Measurements from ENCODE around the gene MYPOP. TPM values are rescaled to one million over a fixed set of nuclear protein-coding genes. Genes with fewer than 3 reads are reported as not detected.

The MYPOP gene
- total RNA-seq, 1 experiment from 2014 or later: 10.8 TPM

DNA sequence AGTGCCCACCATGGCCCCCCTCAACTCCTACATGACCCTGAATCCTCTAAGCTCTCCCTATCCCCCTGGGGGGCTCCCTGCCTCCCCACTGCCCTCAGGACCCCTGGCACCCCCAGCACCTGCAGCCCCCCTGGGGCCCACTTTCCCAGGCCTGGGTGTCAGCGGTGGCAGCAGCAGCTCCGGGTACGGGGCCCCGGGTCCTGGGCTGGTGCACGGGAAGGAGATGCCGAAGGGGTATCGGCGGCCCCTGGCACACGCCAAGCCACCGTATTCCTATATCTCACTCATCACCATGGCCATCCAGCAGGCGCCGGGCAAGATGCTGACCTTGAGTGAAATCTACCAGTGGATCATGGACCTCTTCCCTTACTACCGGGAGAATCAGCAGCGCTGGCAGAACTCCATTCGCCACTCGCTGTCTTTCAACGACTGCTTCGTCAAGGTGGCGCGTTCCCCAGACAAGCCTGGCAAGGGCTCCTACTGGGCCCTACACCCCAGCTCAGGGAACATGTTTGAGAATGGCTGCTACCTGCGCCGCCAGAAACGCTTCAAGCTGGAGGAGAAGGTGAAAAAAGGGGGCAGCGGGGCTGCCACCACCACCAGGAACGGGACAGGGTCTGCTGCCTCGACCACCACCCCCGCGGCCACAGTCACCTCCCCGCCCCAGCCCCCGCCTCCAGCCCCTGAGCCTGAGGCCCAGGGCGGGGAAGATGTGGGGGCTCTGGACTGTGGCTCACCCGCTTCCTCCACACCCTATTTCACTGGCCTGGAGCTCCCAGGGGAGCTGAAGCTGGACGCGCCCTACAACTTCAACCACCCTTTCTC is 30.1 kb downstream of the MYPOP start:
- ATAC-seq: no peak
- no peaks in the 10 kb centered on the region for H3K79me2 ChIP-seq (ENCODE audit: insufficient read depth, low read length)
- no peak for TF ChIP-seq JUND (IDR thresholded peaks at IDR 0.05)
- no peak for TF ChIP-seq CEBPB (IDR thresholded peaks at IDR 0.05; ENCODE audit: low read depth)
- TF ChIP-seq, protein P1, sequence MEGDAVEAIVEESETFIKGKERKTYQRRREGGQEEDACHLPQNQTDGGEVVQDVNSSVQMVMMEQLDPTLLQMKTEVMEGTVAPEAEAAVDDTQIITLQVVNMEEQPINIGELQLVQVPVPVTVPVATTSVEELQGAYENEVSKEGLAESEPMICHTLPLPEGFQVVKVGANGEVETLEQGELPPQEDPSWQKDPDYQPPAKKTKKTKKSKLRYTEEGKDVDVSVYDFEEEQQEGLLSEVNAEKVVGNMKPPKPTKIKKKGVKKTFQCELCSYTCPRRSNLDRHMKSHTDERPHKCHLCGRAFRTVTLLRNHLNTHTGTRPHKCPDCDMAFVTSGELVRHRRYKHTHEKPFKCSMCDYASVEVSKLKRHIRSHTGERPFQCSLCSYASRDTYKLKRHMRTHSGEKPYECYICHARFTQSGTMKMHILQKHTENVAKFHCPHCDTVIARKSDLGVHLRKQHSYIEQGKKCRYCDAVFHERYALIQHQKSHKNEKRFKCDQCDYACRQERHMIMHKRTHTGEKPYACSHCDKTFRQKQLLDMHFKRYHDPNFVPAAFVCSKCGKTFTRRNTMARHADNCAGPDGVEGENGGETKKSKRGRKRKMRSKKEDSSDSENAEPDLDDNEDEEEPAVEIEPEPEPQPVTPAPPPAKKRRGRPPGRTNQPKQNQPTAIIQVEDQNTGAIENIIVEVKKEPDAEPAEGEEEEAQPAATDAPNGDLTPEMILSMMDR (IDR thresholded peaks at IDR 0.05 in 2 of 3, conservative IDR thresholded peaks at IDR 0.05 in 1 of 3; ENCODE audit: borderline replicate concordance in 1 of 3, insufficient read depth in 1 of 3, low read depth in 2 of 3, low read length in 2 of 3): no peak
- TF ChIP-seq, protein P2, sequence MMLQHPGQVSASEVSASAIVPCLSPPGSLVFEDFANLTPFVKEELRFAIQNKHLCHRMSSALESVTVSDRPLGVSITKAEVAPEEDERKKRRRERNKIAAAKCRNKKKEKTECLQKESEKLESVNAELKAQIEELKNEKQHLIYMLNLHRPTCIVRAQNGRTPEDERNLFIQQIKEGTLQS (IDR thresholded peaks at IDR 0.05): no peak
- no peak for TF ChIP-seq SP1 (IDR thresholded peaks at IDR 0.05; ENCODE audit: low read depth)
- TF ChIP-seq TCF7L2 (IDR thresholded peaks at IDR 0.05; ENCODE audit: borderline replicate concordance, extremely low read depth, insufficient read depth, insufficient read length): no peak
- TF ChIP-seq ZFX (IDR thresholded peaks at IDR 0.05): no peak
- TF ChIP-seq CBX3 (IDR thresholded peaks at IDR 0.05; ENCODE audit: low read depth): no peak
- TF ChIP-seq, protein P3, sequence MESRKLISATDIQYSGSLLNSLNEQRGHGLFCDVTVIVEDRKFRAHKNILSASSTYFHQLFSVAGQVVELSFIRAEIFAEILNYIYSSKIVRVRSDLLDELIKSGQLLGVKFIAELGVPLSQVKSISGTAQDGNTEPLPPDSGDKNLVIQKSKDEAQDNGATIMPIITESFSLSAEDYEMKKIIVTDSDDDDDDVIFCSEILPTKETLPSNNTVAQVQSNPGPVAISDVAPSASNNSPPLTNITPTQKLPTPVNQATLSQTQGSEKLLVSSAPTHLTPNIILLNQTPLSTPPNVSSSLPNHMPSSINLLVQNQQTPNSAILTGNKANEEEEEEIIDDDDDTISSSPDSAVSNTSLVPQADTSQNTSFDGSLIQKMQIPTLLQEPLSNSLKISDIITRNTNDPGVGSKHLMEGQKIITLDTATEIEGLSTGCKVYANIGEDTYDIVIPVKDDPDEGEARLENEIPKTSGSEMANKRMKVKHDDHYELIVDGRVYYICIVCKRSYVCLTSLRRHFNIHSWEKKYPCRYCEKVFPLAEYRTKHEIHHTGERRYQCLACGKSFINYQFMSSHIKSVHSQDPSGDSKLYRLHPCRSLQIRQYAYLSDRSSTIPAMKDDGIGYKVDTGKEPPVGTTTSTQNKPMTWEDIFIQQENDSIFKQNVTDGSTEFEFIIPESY (IDR thresholded peaks at IDR 0.05; ENCODE audit: extremely low read depth, insufficient replicate concordance, low read length): no peak
- TF ChIP-seq FOSL1 (IDR thresholded peaks at IDR 0.05; ENCODE audit: low read depth): no peak
- no peak for TF ChIP-seq EZH2phosphoT487 (IDR thresholded peaks at IDR 0.05; ENCODE audit: borderline replicate concordance)
- no peak for TF ChIP-seq EGR1 (IDR thresholded peaks at IDR 0.05; ENCODE audit: low read depth)
- TF ChIP-seq, protein P4, sequence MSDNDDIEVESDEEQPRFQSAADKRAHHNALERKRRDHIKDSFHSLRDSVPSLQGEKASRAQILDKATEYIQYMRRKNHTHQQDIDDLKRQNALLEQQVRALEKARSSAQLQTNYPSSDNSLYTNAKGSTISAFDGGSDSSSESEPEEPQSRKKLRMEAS (IDR thresholded peaks at IDR 0.05): no peak
- TF ChIP-seq SIN3A (IDR thresholded peaks at IDR 0.05; ENCODE audit: low read depth): no peak
- no peak for TF ChIP-seq ZNF274 (IDR thresholded peaks at IDR 0.05; ENCODE audit: low read depth, low read length)
- TF ChIP-seq, protein P5, sequence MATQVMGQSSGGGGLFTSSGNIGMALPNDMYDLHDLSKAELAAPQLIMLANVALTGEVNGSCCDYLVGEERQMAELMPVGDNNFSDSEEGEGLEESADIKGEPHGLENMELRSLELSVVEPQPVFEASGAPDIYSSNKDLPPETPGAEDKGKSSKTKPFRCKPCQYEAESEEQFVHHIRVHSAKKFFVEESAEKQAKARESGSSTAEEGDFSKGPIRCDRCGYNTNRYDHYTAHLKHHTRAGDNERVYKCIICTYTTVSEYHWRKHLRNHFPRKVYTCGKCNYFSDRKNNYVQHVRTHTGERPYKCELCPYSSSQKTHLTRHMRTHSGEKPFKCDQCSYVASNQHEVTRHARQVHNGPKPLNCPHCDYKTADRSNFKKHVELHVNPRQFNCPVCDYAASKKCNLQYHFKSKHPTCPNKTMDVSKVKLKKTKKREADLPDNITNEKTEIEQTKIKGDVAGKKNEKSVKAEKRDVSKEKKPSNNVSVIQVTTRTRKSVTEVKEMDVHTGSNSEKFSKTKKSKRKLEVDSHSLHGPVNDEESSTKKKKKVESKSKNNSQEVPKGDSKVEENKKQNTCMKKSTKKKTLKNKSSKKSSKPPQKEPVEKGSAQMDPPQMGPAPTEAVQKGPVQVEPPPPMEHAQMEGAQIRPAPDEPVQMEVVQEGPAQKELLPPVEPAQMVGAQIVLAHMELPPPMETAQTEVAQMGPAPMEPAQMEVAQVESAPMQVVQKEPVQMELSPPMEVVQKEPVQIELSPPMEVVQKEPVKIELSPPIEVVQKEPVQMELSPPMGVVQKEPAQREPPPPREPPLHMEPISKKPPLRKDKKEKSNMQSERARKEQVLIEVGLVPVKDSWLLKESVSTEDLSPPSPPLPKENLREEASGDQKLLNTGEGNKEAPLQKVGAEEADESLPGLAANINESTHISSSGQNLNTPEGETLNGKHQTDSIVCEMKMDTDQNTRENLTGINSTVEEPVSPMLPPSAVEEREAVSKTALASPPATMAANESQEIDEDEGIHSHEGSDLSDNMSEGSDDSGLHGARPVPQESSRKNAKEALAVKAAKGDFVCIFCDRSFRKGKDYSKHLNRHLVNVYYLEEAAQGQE (IDR thresholded peaks at IDR 0.05; ENCODE audit: low read depth): no peak
- TF ChIP-seq EZH2 (IDR thresholded peaks at IDR 0.05): no peak
- TF ChIP-seq RAD21 (IDR thresholded peaks at IDR 0.05; ENCODE audit: low read depth): no peak
- TF ChIP-seq POLR2AphosphoS5 (IDR thresholded peaks at IDR 0.05; ENCODE audit: low read depth, low read length): no peak
- no peak overlapping the region for H3K9ac ChIP-seq (ENCODE audit: low read length)
- intact Hi-C loops (cut with micrococcal nuclease): no loop called here
- CTCF ChIA-PET: no interaction called here
- H3K9me2 ChIP-seq (ENCODE audit: insufficient read depth): no peaks in the 10 kb centered on the region
- no peaks in the 10 kb centered on the region for H3K9me3 ChIP-seq (ENCODE audit: control insufficient read depth in 1 of 2, insufficient read depth in 1 of 2, low read depth in 1 of 2, low read length in 2 of 2)
- no peak for DNase-seq (ENCODE audit: low read depth, low spot score)
- no peaks in the 10 kb centered on the region for H3K27me3 ChIP-seq (ENCODE audit: insufficient read depth, low read length)
- no peak overlapping the region for H3K27ac ChIP-seq (ENCODE audit: low read depth, low read length)
- no peak overlapping the region for H3K4me2 ChIP-seq (ENCODE audit: low read length)
- H4K20me1 ChIP-seq (ENCODE audit: insufficient read depth): no peaks in the 10 kb centered on the region
- H2AFZ ChIP-seq (ENCODE audit: low read depth, low read length, poor library complexity, severe bottlenecking): no peak overlapping the region
- H3K4me3 ChIP-seq (replicated peaks in 1 of 2; ENCODE audit: low read depth in 1 of 2, low read length in 2 of 2): no peak overlapping the region
- BruUV-seq (replicated peaks): no TSS peak
- peaks cover 0 to 9% of the 10 kb centered on the region in 2 experiments; a peak in 2 of 4 replicates for H3K4me1 ChIP-seq (ENCODE audit: control insufficient read depth in 1 of 2, insufficient read depth in 2 of 2, low read length in 2 of 2)
- POLR2A ChIA-PET: interaction anchor here (0.9 kb wide), 1 partner anchor 8 kb away, joined by 4 read pairs; the partner anchor contains the start of genes FOXA3 and SYMPK
- RAD21 ChIA-PET (ENCODE audit: low non-redundant PET in 1 of 2, low total read pairs in 2 of 2, uncharacterized antibody in 2 of 2, unreplicated experiment in 2 of 2): no interaction called here
- no peaks in the 10 kb centered on the region; a peak in 1 of 4 replicates for H3K36me3 ChIP-seq (ENCODE audit: control insufficient read depth in 1 of 2, insufficient read depth in 2 of 2, low read length in 2 of 2)
